ENCODE data around the gene TFCP2L1.
"Not testable (repeated sequence)": the region's sequence is repeated elsewhere in the genome, so short reads cannot be mapped to it uniquely, and the experiment has no call there.

Gene TFCP2L1

DNA sequence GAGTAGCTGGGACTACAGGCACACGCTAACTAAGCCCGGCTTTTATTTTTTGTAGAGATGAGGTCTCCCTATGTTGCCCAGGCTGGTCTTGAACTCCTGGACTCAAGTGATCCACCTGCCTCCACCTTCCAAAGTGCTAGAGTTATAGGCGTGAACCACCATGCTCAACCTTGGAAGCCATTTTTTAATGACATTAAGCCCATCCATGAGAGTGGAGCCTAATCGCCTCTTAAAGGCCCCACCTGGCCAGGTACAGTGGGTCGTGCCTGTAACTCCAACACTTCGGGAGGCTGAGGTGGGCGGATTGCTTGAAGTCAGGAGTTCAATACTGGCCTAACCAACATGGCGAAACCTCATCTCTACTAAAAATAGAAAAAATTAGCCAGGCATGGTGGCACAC, 41.6 kb upstream of the TFCP2L1 start:
- TF ChIP-seq, protein P1, sequence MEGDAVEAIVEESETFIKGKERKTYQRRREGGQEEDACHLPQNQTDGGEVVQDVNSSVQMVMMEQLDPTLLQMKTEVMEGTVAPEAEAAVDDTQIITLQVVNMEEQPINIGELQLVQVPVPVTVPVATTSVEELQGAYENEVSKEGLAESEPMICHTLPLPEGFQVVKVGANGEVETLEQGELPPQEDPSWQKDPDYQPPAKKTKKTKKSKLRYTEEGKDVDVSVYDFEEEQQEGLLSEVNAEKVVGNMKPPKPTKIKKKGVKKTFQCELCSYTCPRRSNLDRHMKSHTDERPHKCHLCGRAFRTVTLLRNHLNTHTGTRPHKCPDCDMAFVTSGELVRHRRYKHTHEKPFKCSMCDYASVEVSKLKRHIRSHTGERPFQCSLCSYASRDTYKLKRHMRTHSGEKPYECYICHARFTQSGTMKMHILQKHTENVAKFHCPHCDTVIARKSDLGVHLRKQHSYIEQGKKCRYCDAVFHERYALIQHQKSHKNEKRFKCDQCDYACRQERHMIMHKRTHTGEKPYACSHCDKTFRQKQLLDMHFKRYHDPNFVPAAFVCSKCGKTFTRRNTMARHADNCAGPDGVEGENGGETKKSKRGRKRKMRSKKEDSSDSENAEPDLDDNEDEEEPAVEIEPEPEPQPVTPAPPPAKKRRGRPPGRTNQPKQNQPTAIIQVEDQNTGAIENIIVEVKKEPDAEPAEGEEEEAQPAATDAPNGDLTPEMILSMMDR (IDR thresholded peaks at IDR 0.05; ENCODE audit: low read length, missing control alignments), result no peak
- no peak overlapping the region for H3K4me3 ChIP-seq (replicated peaks; ENCODE audit: low read depth, low read length)
- no peak for DNase-seq (ENCODE audit: low read depth)

DNA sequence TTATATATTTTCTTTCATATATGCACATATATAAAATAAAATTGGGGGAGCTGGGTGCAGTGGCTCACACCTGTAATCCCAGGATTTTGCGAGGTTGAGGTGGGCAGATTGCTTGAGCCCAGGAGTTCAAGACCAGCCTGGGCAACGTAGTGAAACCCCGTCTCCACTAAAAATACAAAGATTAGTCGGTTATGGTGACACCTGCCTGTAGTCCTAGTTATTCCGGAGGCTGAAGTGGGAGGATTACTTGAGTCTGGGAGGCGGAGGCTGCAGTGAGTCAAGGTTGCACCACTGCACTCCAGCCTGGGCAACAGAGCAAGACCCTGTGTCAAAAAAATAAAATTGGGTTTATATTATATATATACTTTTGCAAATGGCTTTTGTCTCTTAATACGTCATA, 39.6 kb upstream of the TFCP2L1 start:
- no peak for DNase-seq (ENCODE audit: low read depth)
- H3K4me3 ChIP-seq (replicated peaks; ENCODE audit: low read depth, low read length), result no peak overlapping the region
- TF ChIP-seq, protein P1 (IDR thresholded peaks at IDR 0.05; ENCODE audit: low read length, missing control alignments), result no peak

DNA sequence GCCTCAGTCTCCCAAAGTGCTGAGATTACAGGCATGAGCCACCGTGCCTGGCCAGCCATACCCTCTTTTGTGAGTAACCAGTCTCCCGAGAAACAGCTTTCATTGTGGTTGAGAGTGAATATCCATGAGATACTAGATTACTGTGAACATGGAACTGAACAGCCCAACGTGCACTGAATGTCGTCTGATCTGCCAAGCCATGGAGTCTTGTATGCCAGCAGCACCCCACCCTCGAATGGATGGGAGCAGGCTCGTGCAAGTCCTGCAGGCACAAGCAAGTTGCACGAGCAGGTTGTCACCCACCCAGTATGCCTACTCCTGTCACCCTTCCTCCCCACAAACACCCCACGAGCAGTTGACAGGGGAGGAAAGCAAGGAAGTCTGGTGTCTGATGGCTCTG, 36.5 kb upstream of the TFCP2L1 start:
- no peak for DNase-seq (ENCODE audit: low read depth)
- TF ChIP-seq, protein P1 (IDR thresholded peaks at IDR 0.05; ENCODE audit: low read length, missing control alignments), result no peak

DNA sequence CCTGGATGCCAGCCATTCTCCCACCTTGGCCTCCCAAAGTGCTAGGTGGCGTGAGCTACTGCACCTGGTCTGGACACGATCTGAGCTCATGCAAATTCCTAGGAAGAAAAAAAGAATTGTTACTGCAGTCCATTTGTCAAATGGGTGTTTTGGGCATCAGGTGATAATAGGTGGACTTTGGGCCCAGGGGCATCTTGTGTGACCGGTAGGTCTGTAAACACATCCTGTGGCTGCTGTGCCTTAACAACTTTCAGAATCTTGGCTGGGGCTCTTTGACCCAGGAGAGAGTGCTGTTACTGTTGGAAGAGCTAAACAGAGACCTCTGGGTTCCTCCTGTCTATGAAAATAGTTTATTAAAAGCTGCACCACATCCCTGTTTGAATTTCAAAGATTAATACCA, 34.9 kb upstream of the TFCP2L1 start:
- TF ChIP-seq, protein P1 (IDR thresholded peaks at IDR 0.05; ENCODE audit: low read length, missing control alignments), result no peak
- no peak for DNase-seq (ENCODE audit: low read depth)
- H3K4me3 ChIP-seq (replicated peaks; ENCODE audit: low read depth, low read length), result no peak overlapping the region

More for the DNA sequence above, 36.5 kb upstream of the TFCP2L1 start:
- no peak overlapping the region for H3K4me3 ChIP-seq (replicated peaks; ENCODE audit: low read depth, low read length)

DNA sequence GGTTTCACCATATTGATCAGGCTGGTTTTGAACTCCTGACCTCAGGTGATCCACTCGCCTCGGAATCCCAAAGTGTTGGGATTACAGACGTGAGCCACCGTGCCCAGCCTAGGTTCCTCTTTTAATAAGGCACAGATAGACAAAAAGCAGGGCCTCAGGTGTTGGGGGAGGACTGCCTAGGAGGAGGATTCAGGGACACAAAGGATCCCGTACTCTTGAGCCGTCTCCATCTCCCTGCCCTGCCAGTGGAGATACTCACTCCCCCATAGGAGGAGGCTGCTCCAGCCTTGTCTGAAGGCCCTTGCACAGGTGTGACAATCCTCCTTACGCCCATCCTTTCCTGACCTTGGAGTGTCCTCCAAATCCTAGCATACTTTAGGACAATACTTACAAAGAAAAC, 32.0 kb upstream of the TFCP2L1 start:
- TF ChIP-seq, protein P1 (IDR thresholded peaks at IDR 0.05; ENCODE audit: low read length, missing control alignments), result no peak
- no peak overlapping the region for H3K4me3 ChIP-seq (replicated peaks; ENCODE audit: low read depth, low read length)
- DNase-seq (ENCODE audit: low read depth), result no peak

DNA sequence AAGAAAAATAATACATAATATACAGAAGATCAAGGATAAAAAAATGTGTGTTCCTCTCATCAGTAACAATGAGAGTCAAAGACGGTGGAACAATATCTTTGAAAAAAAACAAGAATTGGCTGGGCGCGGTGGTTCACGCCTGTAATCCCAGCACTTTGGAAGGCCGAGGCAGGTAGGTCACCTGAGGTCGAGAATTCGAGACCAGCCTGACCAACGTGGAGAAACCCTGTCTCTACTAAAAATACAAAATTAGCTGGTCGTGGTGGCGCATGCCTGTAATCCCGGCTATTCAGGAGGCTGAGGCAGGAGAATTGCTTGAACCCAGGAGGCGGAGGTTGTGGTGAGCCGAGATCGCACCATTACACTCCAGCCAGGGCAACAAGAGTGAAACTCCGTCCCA, 28.7 kb upstream of the TFCP2L1 start:
- DNase-seq (ENCODE audit: low read depth); H3K4me3 ChIP-seq (replicated peaks; ENCODE audit: low read depth, low read length): not testable (repeated sequence)

DNA sequence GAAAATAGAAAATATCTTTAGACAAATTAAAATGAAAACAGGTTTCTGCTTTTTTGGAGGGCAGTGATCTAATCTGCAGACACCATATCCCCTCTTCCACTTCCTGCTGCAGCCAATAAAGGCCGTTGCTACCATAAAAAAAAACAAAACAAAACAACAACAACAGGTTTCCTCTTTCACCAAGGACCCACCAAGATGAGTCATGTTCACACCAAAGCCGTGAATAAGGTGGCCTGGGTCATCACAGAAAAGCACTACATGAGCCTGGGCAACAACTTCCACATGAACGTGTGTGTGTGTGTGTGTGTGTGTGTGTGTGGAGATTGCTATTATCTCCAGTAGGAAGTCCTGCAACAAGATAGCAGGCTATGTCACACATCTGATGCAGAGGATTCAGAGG, 24.8 kb upstream of the TFCP2L1 start:
- TF ChIP-seq, protein P1 (IDR thresholded peaks at IDR 0.05; ENCODE audit: low read length, missing control alignments), result no peak
- no peak overlapping the region for H3K4me3 ChIP-seq (replicated peaks; ENCODE audit: low read depth, low read length)
- no peak for DNase-seq (ENCODE audit: low read depth)

DNA sequence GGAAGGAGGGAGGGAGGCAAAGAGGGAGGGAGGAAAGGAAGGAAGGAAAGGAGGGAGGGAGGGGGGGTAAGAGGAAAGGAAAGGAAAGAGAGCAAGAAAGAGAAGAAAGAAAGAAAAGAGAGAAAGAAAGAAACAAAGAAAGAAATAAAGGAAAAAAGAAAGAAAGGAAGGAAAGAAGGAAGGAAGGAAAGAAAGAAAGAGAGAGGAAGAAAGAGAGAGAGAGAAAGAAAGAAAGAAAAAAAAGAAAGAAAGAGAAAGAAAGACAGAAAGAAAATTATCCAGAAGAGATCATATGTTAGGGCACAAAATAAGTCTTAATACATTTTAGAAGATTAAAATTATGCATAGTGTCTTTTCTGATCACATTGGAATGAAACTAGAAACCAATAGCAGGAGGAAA, 24.3 kb upstream of the TFCP2L1 start:
- no peak overlapping the region for H3K4me3 ChIP-seq (replicated peaks; ENCODE audit: low read depth, low read length)
- DNase-seq (ENCODE audit: low read depth), result no peak
- TF ChIP-seq, protein P1 (IDR thresholded peaks at IDR 0.05; ENCODE audit: low read length, missing control alignments), result no peak
